ENCODE data around the gene GPR22.

GPR22 gene, protein sequence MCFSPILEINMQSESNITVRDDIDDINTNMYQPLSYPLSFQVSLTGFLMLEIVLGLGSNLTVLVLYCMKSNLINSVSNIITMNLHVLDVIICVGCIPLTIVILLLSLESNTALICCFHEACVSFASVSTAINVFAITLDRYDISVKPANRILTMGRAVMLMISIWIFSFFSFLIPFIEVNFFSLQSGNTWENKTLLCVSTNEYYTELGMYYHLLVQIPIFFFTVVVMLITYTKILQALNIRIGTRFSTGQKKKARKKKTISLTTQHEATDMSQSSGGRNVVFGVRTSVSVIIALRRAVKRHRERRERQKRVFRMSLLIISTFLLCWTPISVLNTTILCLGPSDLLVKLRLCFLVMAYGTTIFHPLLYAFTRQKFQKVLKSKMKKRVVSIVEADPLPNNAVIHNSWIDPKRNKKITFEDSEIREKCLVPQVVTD

DNA sequence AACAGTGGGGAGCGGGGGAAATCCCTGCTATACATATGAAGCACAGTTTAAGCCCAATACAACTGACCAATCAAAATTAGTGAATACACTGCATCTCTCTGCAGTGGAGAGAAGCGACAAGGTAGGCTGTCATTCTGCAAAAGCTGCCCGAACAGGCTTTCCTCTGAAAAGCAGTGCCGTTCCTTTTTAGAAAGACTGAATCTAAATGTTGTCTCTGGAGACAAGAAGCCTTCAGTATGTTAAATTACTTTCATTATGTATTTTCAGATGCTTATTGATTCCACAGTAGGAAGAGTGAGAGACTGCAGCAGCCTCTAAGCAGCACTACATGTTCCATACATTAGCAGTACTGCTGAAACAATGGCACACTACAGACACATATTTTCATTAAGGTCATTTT lies at the start of gene GPR22:
TSS of gene GPR22 (plus strand) at position 129 of the 400 bp plus-strand sequence. CDS start 4,004 bp downstream, outside the sequence.
- H2AFZ ChIP-seq (ENCODE audit: low read depth, low read length): no peak within 1 kb of the TSS
- no peaks in the 10 kb centered on the region; the same call in 1 of the 2 replicates for H3K4me1 ChIP-seq (ENCODE audit: low read length)
- no peak within 1 kb of the TSS for H3K9ac ChIP-seq (ENCODE audit: low read length)
- no peak within 1 kb of the TSS for H3K4me3 ChIP-seq (ENCODE audit: low read length)
- H3K9me3 ChIP-seq (ENCODE audit: insufficient read depth, low read length): no peaks in the 10 kb centered on the region
- no peaks in the 10 kb centered on the region; the same call in 1 of the 2 replicates for H4K20me1 ChIP-seq (ENCODE audit: insufficient read depth, low read length)
- H3K4me2 ChIP-seq (ENCODE audit: low read length): no peak within 1 kb of the TSS
- H3K79me2 ChIP-seq (ENCODE audit: low read length): no peaks in the 10 kb centered on the region
- H3K27me3 ChIP-seq (ENCODE audit: low read depth, low read length): no peaks in the 10 kb centered on the region
- TF ChIP-seq CTCF (IDR thresholded peaks at IDR 0.05; ENCODE audit: low read depth, low read length) (no peak), EZH2phosphoT487 (IDR thresholded peaks at IDR 0.05; ENCODE audit: low read depth) (no peak)
- H3K36me3 ChIP-seq (replicated peaks; ENCODE audit: low read depth, low read length): no peaks in the 10 kb centered on the region
- H3K27ac ChIP-seq (ENCODE audit: low read length): no peak within 1 kb of the TSS

- Histone ChIP-seq H3K4me2 (ENCODE audit: low read length) (no peak overlapping the region), H3K9ac (ENCODE audit: low read length) (no peak overlapping the region), H3K4me3 (ENCODE audit: low read length) (no peak overlapping the region), H3K36me3 (replicated peaks; ENCODE audit: low read depth, low read length) (peaks cover 6% of the 10 kb centered on the region), H4K20me1 (ENCODE audit: insufficient read depth, low read length) (no peaks in the 10 kb centered on the region), H3K9me3 (ENCODE audit: insufficient read depth, low read length) (0 out of 2 replicates have a peak, but pooled peaks cover 8% of the 10 kb centered on the region), H2AFZ (ENCODE audit: low read depth, low read length) (no peak overlapping the region), H3K27me3 (ENCODE audit: low read depth, low read length) (no peaks in the 10 kb centered on the region), H3K27ac (ENCODE audit: low read length) (no peak overlapping the region), H3K4me1 (ENCODE audit: low read length) (peaks cover 7% of the 10 kb centered on the region), H3K79me2 (ENCODE audit: low read length) (no peaks in the 10 kb centered on the region)
- TF ChIP-seq EZH2phosphoT487 (IDR thresholded peaks at IDR 0.05; ENCODE audit: low read depth) (no peak), CTCF (IDR thresholded peaks at IDR 0.05; ENCODE audit: low read depth, low read length) (no peak)
These were observed 42.4 kb upstream of the GPR22 start for GRCh38 chr7:107427462-107427861.

DNA sequence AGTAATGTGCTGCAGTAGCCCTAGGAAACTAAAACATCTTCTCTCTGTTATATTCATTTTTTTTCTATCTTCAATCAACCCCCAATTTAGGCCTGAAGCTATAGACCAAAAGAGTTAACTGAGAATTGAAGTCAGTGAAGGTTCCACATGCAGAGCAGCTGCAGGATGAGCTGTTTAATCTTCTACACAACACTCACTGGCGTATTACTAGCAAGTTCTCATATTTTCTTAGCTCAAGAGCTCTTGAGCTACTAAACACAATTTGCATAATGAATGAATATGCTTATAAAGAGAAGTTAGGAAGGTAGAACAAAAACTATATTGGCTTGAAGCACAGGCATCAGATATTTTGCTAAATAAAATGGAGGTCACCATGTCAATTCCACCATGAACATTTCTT lies 41.2 kb upstream of the GPR22 start:
- TF ChIP-seq EZH2phosphoT487 (IDR thresholded peaks at IDR 0.05; ENCODE audit: low read depth) (no peak), CTCF (IDR thresholded peaks at IDR 0.05; ENCODE audit: low read depth, low read length) (no peak)
- Histone ChIP-seq H3K36me3 (replicated peaks; ENCODE audit: low read depth, low read length) (peaks cover 6% of the 10 kb centered on the region), H3K9me3 (ENCODE audit: insufficient read depth, low read length) (0 out of 2 replicates have a peak, but pooled peaks cover 8% of the 10 kb centered on the region), H2AFZ (ENCODE audit: low read depth, low read length) (no peak overlapping the region), H3K4me1 (ENCODE audit: low read length) (peaks cover 7% of the 10 kb centered on the region), H3K4me2 (ENCODE audit: low read length) (no peak overlapping the region), H4K20me1 (ENCODE audit: insufficient read depth, low read length) (no peaks in the 10 kb centered on the region), H3K27ac (ENCODE audit: low read length) (no peak overlapping the region), H3K9ac (ENCODE audit: low read length) (no peak overlapping the region), H3K27me3 (ENCODE audit: low read depth, low read length) (no peaks in the 10 kb centered on the region), H3K79me2 (ENCODE audit: low read length) (no peaks in the 10 kb centered on the region), H3K4me3 (ENCODE audit: low read length) (no peak overlapping the region)

DNA sequence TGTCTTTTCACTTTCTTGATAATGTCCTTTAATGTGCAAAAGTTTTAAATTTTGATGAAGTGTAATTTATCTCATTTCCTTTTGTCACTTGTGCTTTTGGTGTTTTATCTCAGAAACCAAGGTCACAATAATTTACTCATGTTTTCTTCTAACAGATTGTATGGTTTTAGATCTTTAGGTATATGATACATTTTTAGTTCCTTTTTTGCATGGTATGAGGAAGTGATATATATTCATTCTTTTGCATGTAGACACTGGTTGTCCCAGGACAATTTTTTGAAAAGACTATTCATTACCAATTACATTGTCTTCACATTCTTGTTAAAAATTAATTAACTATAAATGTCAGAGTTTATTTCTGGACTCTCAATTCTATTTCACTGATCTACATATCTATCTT lies 39.8 kb upstream of the GPR22 start:
- Histone ChIP-seq H3K36me3 (replicated peaks; ENCODE audit: low read depth, low read length) (peaks cover 6% of the 10 kb centered on the region), H3K4me3 (ENCODE audit: low read length) (no peak overlapping the region), H3K27ac (ENCODE audit: low read length) (no peak overlapping the region)

More for the DNA sequence above, 39.8 kb upstream of the GPR22 start:
- H2AFZ ChIP-seq (ENCODE audit: low read depth, low read length): no peak overlapping the region
- peaks cover 7% of the 10 kb centered on the region for H3K4me1 ChIP-seq (ENCODE audit: low read length)
- H3K9me3 ChIP-seq (ENCODE audit: insufficient read depth, low read length): 0 out of 2 replicates have a peak, but pooled peaks cover 8% of the 10 kb centered on the region
- no peaks in the 10 kb centered on the region for H3K79me2 ChIP-seq (ENCODE audit: low read length)
- no peak overlapping the region for H3K4me2 ChIP-seq (ENCODE audit: low read length)
- no peak overlapping the region for H3K9ac ChIP-seq (ENCODE audit: low read length)
- no peaks in the 10 kb centered on the region for H4K20me1 ChIP-seq (ENCODE audit: insufficient read depth, low read length)
- TF ChIP-seq CTCF (IDR thresholded peaks at IDR 0.05; ENCODE audit: low read depth, low read length): no peak
- no peak for TF ChIP-seq EZH2phosphoT487 (IDR thresholded peaks at IDR 0.05; ENCODE audit: low read depth)
- no peaks in the 10 kb centered on the region for H3K27me3 ChIP-seq (ENCODE audit: low read depth, low read length)

Data from OCI-LY3 (cell line).